ENCODE data around the gene OSBPL2.

OSBPL2 gene

GRCh38 chr20:62258499-62259293 lies 20.4 kb downstream of the OSBPL2 start:
- no peak for DNase-seq (ENCODE audit: low spot score)

- DNase-seq (ENCODE audit: low spot score) = no peak
These were observed 20.9 kb downstream of the OSBPL2 start for GRCh38 chr20:62259294-62259565.

GRCh38 chr20:62262064-62262463 lies 23.7 kb downstream of the OSBPL2 start:
- no peak for DNase-seq (ENCODE audit: low spot score)

- no peak for DNase-seq (ENCODE audit: low spot score)
These were observed 25.1 kb downstream of the OSBPL2 start for GRCh38 chr20:62263396-62263795.

GRCh38 chr20:62265365-62265764 lies 27.0 kb downstream of the OSBPL2 start:
- DNase-seq (ENCODE audit: low spot score) = no peak

- no peak for DNase-seq (ENCODE audit: low spot score)
These were observed 28.0 kb downstream of the OSBPL2 start for GRCh38 chr20:62266340-62266739.

- no peak for DNase-seq (ENCODE audit: low spot score)
These were observed 28.5 kb downstream of the OSBPL2 start for GRCh38 chr20:62266851-62267250.

GRCh38 chr20:62267543-62267942 lies 29.2 kb downstream of the OSBPL2 start:
- no peak for DNase-seq (ENCODE audit: low spot score)

GRCh38 chr20:62268228-62268900 lies 30.0 kb downstream of the OSBPL2 start:
- no peak for DNase-seq (ENCODE audit: low spot score)

GRCh38 chr20:62269378-62269777 lies 31.1 kb downstream of the OSBPL2 start:
- no peak for DNase-seq (ENCODE audit: low spot score)

- no peak for DNase-seq (ENCODE audit: low spot score)
These were observed 31.6 kb downstream of the OSBPL2 start for GRCh38 chr20:62269871-62270270.

- DNase-seq (ENCODE audit: low spot score) = no peak
These were observed 33.9 kb downstream of the OSBPL2 start for GRCh38 chr20:62272200-62272599.

GRCh38 chr20:62273416-62273815 lies 35.1 kb downstream of the OSBPL2 start:
- DNase-seq (ENCODE audit: low spot score) = no peak

GRCh38 chr20:62274332-62274950 lies 36.1 kb downstream of the OSBPL2 start:
- no peak for DNase-seq (ENCODE audit: low spot score)

GRCh38 chr20:62275219-62275618 lies 36.9 kb downstream of the OSBPL2 start:
- no peak for DNase-seq (ENCODE audit: low spot score)

GRCh38 chr20:62276439-62276838 lies 38.1 kb downstream of the OSBPL2 start:
- peak; percentile 76 for DNase-seq (ENCODE audit: low spot score)

GRCh38 chr20:62277253-62277652 lies 38.9 kb downstream of the OSBPL2 start:
- no peak for DNase-seq (ENCODE audit: low spot score)

GRCh38 chr20:62280303-62280702 lies 42.0 kb downstream of the OSBPL2 start:
- no peak for DNase-seq (ENCODE audit: low spot score)

GRCh38 chr20:62281161-62281933 lies 43.0 kb downstream of the OSBPL2 start:
- DNase-seq (ENCODE audit: low spot score) = no peak

GRCh38 chr20:62282103-62282502 lies 43.8 kb downstream of the OSBPL2 start:
- no peak for DNase-seq (ENCODE audit: low spot score)

GRCh38 chr20:62282877-62283503 lies 44.7 kb downstream of the OSBPL2 start:
- DNase-seq (ENCODE audit: low spot score) = no peak

- DNase-seq (ENCODE audit: low spot score) = no peak
These were observed 46.1 kb downstream of the OSBPL2 start for GRCh38 chr20:62284448-62284847.

Data from left forelimb (tissue), 1 donor.